Measurements from ENCODE around the gene MYO9B.

Gene MYO9B

DNA sequence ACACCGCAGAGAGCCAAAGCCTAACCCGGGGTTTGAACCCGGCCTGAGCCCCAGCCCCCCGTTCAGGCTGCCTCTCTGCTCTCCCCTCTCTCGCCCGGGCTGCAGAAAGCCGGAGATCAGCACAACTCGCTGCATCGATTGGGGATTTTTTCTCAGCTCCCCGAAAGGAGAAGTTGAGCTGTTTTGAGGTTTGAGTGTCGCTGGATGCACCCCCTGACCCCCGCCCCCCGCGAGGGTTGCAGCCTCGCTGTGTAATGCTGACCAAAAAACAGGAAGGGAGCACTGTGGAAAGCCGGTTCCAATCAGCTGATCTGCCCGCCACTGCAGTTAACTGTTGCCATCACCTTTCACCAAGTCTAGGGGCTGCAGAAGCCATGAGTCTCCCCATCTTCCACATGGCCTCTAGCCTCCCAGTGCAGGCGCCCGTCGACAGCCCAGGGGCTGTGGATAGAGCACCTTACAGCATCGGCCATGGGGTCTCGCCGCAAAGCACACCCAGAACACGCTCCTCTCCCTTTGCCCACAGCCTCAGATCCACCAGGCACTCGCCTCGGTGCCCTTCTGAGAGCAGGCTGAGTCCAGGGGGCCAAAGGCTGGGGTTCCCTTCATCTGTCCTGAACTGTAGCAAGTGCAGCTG is 34.5 kb downstream of the MYO9B start:
- H3K27ac ChIP-seq: no peak overlapping the region
- H3K36me3 ChIP-seq: peaks cover 29% of the 10 kb centered on the region

DNA sequence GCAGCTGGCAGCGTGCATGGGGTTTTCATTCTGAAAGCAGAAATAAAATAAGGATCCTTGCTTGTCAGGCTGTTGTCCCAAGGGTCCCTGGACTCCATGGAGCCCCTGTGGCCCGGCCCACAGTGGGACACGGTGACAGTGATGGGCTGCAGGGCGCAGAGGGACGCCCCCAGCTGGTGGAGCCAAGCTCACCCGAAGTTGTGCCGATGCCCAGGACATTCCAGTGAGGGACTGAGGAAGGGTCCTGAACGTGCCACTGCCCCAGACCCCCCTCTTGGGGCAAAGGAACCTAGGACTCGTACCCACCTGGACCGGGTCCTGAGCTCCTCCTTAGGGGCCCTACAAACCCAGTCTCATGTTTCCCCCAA is 35.0 kb downstream of the MYO9B start:
- no peak for DNase-seq
- TF ChIP-seq, protein P1, sequence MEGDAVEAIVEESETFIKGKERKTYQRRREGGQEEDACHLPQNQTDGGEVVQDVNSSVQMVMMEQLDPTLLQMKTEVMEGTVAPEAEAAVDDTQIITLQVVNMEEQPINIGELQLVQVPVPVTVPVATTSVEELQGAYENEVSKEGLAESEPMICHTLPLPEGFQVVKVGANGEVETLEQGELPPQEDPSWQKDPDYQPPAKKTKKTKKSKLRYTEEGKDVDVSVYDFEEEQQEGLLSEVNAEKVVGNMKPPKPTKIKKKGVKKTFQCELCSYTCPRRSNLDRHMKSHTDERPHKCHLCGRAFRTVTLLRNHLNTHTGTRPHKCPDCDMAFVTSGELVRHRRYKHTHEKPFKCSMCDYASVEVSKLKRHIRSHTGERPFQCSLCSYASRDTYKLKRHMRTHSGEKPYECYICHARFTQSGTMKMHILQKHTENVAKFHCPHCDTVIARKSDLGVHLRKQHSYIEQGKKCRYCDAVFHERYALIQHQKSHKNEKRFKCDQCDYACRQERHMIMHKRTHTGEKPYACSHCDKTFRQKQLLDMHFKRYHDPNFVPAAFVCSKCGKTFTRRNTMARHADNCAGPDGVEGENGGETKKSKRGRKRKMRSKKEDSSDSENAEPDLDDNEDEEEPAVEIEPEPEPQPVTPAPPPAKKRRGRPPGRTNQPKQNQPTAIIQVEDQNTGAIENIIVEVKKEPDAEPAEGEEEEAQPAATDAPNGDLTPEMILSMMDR (IDR thresholded peaks at IDR 0.05; ENCODE audit: low read depth, low read length): no peak
- Histone ChIP-seq H3K27me3 (ENCODE audit: insufficient read depth, low read depth, severe bottlenecking) (no peaks in the 10 kb centered on the region), H3K27ac (no peak overlapping the region), H3K36me3 (peaks cover 29% of the 10 kb centered on the region), H3K9me3 (ENCODE audit: severe bottlenecking) (no peaks in the 10 kb centered on the region), H3K4me3 (ENCODE audit: low read depth, low read length) (no peak overlapping the region)

More for the DNA sequence above, 34.5 kb downstream of the MYO9B start:
- Histone ChIP-seq H3K4me3 (ENCODE audit: low read depth, low read length) (no peak overlapping the region), H3K27me3 (ENCODE audit: insufficient read depth, low read depth, severe bottlenecking) (no peaks in the 10 kb centered on the region), H3K9me3 (ENCODE audit: severe bottlenecking) (no peaks in the 10 kb centered on the region)
- no peak for DNase-seq
- TF ChIP-seq, protein P1 (IDR thresholded peaks at IDR 0.05; ENCODE audit: low read depth, low read length): no peak

DNA sequence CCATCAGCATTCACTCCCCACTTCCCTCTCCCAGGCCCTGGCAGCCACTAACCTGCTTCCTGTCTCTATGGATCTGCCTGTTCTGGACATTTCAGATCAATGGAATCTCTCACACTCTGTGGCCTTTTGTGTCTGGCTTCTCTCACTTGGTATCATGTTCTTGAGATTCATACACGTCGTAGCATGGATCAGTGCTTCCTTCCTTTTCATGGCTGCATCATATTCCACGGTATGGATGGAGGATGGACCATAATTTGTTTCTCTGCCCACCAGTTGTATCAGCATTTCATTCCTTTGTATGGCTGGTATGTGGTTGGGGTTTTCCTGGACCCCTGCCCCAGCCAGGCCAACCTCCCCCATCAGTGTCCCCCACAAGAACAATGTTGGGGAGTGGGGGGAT is 36.2 kb downstream of the MYO9B start:
- TF ChIP-seq, protein P1 (IDR thresholded peaks at IDR 0.05; ENCODE audit: low read depth, low read length): no peak
- no peak overlapping the region for H3K27ac ChIP-seq
- H3K9me3 ChIP-seq (ENCODE audit: severe bottlenecking): no peaks in the 10 kb centered on the region

DNA sequence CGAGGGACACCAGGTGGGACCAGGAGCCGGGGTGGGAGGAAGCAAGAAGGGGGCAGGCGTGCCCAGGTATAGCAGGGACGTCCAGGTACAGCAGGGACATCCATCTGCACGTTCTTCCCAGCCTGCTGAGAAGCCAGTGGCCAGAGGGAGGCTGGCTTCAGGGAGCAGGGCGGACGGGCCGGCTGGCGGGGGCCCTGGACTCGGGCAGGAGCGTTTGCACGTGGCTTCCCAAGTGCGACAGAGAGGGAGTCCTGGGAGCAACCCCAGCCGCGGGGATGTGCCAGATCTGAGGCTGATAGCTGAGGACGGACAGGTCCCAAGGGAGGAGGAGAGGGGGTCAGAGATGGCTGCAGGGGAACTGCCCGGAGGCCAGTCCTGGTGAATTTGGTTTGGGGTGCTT is 36.7 kb downstream of the MYO9B start:
- peaks cover 18% of the 10 kb centered on the region for H3K36me3 ChIP-seq
- no peaks in the 10 kb centered on the region for H3K9me3 ChIP-seq (ENCODE audit: severe bottlenecking)
- H3K4me3 ChIP-seq (ENCODE audit: low read depth, low read length): no peak overlapping the region
- TF ChIP-seq, protein P1 (IDR thresholded peaks at IDR 0.05; ENCODE audit: low read depth, low read length): no peak
- H3K27ac ChIP-seq: no peak overlapping the region
- no peak for DNase-seq
- H3K27me3 ChIP-seq (ENCODE audit: insufficient read depth, low read depth, severe bottlenecking): no peaks in the 10 kb centered on the region

More for the DNA sequence above, 36.2 kb downstream of the MYO9B start:
- Histone ChIP-seq H3K4me3 (ENCODE audit: low read depth, low read length) (no peak overlapping the region), H3K36me3 (peaks cover 21% of the 10 kb centered on the region), H3K27me3 (ENCODE audit: insufficient read depth, low read depth, severe bottlenecking) (no peaks in the 10 kb centered on the region)
- no peak for DNase-seq

DNA sequence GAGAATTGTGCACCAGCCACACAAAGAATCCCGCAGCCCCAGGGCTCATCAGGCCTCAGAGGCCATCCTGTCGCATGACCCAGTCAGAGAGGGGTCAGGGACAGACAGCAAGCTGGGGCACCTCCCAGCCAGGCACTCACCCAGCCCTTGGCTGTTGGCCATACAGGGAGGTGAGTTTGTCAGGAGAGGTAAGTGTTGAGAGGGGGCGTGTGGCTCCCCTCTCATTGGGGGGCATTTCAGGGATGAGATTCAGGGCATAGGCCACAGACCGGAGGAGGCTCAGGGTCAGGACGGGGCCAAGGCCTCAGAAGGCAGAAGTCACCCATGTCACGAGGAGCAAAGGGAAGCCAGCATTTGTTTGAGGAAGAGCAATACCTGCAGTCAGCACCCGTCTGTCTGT is 37.1 kb downstream of the MYO9B start:
- peaks cover 15% of the 10 kb centered on the region for H3K36me3 ChIP-seq
- TF ChIP-seq, protein P1 (IDR thresholded peaks at IDR 0.05; ENCODE audit: low read depth, low read length): no peak
- no peak for DNase-seq
- no peak overlapping the region for H3K4me3 ChIP-seq (ENCODE audit: low read depth, low read length)
- H3K9me3 ChIP-seq (ENCODE audit: severe bottlenecking): no peaks in the 10 kb centered on the region
- no peak overlapping the region for H3K27ac ChIP-seq
- H3K27me3 ChIP-seq (ENCODE audit: insufficient read depth, low read depth, severe bottlenecking): no peaks in the 10 kb centered on the region

Data from WERI-Rb-1 (cell line).